Cardiac fibroblast (primary cell): ENCODE results near the gene LEKR1.

Experiments used
- DNase-seq, 2 donors: peaks; one replicate each; pipeline versions ENCODE4 v3.0.0 to v3.0.0-alpha.2; 2010; ENCODE audit warnings: low read depth in 2 of 2
- H3K4me3 ChIP-seq, 2 donors: replicated peaks in 1 of 2; 1 replicate in 1 of 2; 2 replicates in 1 of 2; pipeline ENCODE4 v1.5.1; 2011; ENCODE audit warnings: low read depth in 2 of 2, low read length in 2 of 2, mild to moderate bottlenecking in 2 of 2, moderate library complexity in 1 of 2
- TF ChIP-seq, protein P1 (sequence below): IDR thresholded peaks from one replicate; pipeline ENCODE4 v1.5.1; 2011; ENCODE audit warnings: low read depth, mild to moderate bottlenecking, low read length, inconsistent platforms

Gene LEKR1

DNA sequence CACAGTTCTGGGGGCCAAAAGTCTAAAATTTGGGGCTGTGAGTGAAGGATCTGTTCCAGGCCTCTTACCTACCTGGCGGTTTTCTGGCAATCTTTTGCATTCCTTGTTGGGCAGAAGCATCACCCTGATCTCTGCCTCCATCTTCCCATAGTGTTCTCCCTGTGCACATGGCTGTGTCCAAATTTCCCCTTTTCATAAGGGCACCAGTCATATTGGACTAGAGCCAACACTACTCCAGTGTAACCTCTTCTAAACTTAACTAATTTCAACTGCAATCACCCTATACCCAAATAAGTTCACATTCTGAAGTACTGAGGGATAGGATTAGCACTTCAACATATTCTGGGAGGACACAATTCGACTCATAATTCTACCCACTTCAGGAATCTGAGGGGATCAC is 248.8 kb downstream of the LEKR1 start:
- no peak overlapping the region for H3K4me3 ChIP-seq
- TF ChIP-seq, protein P1, sequence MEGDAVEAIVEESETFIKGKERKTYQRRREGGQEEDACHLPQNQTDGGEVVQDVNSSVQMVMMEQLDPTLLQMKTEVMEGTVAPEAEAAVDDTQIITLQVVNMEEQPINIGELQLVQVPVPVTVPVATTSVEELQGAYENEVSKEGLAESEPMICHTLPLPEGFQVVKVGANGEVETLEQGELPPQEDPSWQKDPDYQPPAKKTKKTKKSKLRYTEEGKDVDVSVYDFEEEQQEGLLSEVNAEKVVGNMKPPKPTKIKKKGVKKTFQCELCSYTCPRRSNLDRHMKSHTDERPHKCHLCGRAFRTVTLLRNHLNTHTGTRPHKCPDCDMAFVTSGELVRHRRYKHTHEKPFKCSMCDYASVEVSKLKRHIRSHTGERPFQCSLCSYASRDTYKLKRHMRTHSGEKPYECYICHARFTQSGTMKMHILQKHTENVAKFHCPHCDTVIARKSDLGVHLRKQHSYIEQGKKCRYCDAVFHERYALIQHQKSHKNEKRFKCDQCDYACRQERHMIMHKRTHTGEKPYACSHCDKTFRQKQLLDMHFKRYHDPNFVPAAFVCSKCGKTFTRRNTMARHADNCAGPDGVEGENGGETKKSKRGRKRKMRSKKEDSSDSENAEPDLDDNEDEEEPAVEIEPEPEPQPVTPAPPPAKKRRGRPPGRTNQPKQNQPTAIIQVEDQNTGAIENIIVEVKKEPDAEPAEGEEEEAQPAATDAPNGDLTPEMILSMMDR = no peak
- DNase-seq = no peak

DNA sequence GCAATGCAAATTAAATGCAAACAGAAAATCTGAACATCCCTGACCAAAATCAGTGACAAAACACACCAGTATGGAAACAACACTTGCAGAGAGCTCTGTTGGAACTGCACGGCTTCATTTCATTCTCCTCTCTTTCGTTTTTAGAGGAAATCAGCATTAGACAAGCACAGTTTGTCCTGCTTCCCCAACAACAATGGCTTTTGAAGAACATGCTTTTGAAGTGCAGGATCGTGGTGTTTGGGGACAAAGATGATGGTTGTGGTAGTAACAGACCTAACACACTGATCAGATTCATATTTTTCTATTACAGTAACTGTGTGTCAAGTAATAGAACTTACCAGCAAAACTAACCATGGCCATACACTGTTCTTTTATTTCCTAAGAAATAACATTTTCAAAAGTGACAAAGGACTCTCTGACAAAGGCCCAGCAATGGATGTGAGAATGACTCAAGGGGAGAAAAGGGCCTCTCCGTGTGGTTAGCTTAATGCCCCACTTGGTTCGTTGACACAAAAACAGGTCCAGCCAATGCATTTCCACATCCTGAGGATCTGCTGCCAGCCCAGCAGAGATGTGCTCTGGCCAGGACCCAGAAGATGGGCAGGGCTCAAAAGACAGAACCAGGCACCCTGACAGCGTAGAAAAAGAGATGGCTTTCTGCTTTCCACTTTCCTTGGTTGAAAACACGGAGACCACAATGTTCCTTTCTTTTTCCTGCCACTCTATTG is 249.7 kb downstream of the LEKR1 start:
- DNase-seq = peak in 1 of 2 donors; percentile 24
- H3K4me3 ChIP-seq = no peak overlapping the region
- TF ChIP-seq, protein P1 = no peak

DNA sequence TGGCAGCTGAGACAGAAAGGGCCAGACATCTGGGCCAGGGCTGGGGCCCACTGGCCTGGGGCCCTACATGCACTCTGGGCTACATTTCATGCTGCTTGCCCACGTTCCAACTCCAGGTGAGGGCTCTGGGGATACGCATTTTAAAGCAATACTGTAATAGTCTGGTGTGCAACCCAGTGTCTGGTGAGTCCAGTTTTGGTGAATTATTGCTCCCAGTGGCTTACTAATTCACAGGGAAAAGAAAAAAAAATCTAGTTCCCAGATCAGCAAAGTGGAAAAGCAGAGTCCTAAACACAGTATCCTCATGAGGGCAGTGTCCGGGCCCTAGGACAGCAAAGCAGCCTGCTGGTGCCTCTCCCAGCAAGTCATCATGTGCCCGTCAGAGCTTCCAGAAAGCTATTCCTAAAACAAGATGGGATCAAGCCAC is 251.4 kb downstream of the LEKR1 start:
- DNase-seq = peak in 1 of 2 donors; percentile 46
- H3K4me3 ChIP-seq = no peak overlapping the region
- TF ChIP-seq, protein P1 = no peak

DNA sequence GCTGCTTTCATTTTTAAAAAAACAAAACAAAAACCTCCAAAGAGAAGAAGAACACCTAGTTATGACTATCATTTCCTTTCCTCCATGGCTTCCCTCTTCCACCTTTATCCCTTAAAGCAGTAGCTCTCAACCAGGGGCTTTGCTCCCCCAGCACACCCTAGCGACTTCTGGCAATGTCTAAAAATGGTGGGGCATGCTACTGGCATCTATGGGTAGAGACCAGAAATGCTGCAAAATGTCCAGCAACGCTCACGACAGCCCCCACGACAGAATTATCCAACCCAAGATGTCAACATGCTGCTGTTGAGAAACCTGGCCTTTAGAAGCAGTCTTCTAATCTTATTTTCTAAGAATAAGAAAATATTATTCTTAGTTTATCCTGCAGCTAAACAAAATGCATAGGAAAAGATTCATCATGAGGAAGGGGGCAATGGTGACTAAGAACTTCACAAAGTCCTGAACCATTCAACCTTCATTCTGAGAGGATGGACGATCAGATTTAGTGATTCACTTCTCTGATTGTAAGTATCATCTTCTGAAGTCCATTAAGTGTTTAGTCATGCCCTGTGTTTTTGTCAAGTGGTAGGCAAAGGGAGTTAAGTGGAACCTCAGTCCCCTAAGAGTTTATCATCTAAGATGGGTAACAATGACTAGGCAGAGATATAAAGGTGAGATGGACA is 252.1 kb downstream of the LEKR1 start:
- no peak overlapping the region for H3K4me3 ChIP-seq
- TF ChIP-seq, protein P1 = no peak
- no peak for DNase-seq

DNA sequence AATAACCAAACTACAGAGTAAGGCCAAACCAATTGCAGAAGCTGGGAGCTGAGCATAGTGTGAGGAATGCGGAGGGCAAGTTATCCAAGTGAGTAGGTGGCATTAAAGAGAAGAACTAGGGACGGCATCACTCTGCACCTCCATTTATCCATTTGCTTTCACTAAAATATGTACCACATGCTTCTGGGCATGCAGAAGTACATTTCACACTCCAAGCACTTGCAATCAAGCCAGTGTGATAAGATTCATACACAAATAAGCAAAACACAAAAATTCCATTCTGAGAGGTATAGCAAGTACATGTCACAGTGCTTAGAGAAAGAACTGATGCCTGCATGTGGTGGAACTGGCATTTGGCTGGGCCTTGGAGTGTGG is 252.6 kb downstream of the LEKR1 start:
- DNase-seq = peak in 1 of 2 donors; percentile 43
- TF ChIP-seq, protein P1 = no peak
- H3K4me3 ChIP-seq = no peak overlapping the region

DNA sequence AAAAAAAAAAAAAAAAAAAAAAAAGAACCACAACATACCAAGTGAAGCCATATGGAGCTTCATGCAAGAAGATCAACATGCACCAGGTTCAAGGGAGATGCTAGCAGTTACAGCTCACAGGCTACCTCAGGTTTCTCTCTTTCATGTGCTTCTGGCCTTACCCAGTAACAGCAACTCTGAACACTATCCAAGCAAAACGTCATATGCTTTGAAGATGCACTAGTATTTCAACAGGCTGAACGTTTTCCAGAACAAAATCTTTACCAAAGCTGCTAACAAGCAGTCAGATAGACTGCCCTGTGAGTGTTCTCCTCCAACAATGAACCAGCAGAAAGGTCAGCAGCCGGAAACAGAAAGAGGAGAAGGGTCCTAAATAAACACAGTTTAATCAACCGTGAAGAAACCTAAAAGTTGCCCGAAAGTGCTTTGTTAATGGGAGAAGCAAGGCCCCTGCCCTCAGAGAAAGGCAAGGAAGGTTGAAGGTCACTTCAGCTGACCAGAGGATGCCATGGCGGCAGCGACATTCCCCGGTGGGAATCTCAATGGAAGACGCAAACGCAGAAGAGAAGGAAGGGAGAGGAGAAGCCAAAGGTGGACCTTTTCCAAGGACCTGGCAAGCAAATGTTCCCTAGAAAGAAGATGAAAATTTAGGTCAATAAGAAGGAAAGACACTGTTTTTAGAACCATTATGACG is 253.7 kb downstream of the LEKR1 start:
- TF ChIP-seq, protein P1 = no peak
- no peak for DNase-seq

More for the DNA sequence above, 253.7 kb downstream of the LEKR1 start:
- H3K4me3 ChIP-seq = no peak overlapping the region
